ENCODE results near the gene MRPL20.
"Not testable (repeated sequence)": the region's sequence is repeated elsewhere in the genome, so short reads cannot be mapped to it uniquely, and the experiment has no call there.

MRPL20 gene

DNA sequence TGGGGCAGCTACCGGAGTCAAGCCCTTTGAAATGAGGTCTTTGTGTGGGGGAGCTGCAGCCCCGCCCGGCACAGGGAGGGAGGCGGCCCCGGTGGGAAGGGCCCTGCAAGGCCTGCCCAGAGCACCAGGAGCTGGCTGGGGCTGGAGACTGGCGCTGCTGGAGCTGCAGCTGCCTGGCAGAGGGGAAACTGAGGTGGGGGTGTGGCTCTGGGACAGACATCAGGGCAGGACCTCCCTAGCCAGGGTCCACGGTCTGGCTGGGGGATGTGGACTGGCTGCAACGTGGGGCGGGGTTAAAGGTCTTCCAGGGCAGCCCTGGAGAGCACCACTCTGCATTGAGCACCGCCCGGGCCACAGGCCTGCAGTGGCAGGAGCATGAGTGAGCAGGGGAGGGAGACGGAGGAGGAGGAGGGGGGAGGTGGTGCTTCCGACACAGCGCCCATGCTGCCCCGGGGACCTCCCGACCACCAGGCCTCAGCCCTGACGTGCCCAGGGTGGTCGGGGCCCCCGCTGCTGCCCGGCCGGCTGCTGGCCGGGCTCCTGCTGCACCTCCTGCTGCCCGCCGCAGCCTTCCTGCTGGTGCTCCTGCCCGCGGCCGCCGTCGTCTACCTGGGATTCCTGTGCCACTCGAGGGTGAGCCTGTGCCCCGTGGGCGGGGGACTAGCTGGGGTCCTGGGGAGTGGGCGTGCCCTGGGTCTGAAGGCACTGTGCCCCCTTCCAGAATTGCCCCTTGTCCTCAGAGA is 18.8 kb upstream of the MRPL20 start:
- peak in 1 of 3 donors; percentile 9 for DNase-seq

DNA sequence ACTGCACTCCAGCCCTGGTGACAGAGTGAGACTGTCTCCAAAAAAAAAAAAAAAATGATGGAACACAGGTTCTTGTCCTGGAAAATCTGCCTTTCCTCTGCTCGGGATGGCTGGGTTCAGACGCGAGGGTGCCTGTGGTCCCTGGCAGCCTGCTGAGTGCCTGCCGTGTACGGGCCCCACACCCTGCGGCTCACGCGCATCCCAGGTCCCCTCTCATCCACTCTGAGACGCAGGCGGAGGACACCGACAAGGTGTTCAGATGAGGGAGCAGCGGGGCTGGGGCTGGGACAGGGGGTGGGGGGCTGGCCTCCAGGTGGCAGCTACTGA is 18.3 kb upstream of the MRPL20 start:
- no peak for DNase-seq

- no peak for DNase-seq
Measured at GRCh38 chr1:1424707-1425106, 17.6 kb upstream of the MRPL20 start.

DNA sequence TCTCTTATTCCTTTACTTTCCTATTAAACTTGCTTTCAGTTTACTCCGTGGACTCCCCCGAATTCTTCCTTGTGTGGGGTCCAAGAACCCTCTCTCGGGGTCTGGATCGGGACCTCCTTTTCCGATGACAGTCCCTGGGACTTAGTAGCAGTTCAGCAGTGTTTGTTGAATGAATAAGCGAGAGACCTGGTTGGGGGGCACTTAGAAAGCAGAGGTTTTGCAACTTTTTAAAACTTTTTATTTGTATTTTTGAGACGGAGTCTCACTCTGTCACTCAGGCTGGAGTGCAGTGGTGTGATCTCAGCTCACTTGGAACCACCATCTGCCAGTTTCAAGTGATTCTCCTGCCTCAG is 16.1 kb upstream of the MRPL20 start:
- no peak for DNase-seq

- DNase-seq = peak in 1 of 3 donors; percentile 34
Measured at GRCh38 chr1:1422465-1423244, 15.6 kb upstream of the MRPL20 start.

- DNase-seq = no peak
Measured at GRCh38 chr1:1421907-1422464, 14.9 kb upstream of the MRPL20 start.

GRCh38 chr1:1421147-1421906 is 14.2 kb upstream of the MRPL20 start, which contains the start of gene ANKRD65:
TSS of gene ANKRD65 (minus strand) at chr1:1421276. CDS start at chr1:1421005, 271 bp downstream.
- DNase-seq = no peak

DNA sequence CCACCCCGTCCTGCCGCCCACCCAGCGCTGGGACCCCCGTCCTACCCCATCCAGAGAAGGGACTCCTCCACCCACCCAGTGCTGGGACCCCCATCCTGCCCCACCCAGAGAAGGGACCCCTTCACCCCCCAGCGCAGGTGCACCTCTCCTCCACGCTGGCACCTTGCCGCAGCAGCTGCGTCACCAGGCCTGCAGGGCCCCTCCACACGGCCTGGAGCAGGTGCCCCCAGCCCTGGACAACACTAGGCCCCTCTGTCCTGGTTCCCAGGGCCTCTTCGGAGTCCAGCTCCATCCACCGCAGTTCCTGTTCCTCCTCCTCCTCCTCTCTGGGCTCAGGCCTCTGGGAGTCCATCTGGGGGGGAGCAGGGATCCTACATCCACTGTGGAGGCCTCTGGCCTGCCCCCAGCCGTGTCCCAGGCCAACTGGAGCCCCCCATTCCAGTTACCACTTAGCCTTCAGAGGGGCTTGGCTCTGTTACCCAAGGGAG is 13.6 kb upstream of the MRPL20 start:
- DNase-seq = no peak

- DNase-seq = peak; percentile 25 to 70 (median 45)
Measured at GRCh38 chr1:1419813-1420653, 12.9 kb upstream of the MRPL20 start.

DNA sequence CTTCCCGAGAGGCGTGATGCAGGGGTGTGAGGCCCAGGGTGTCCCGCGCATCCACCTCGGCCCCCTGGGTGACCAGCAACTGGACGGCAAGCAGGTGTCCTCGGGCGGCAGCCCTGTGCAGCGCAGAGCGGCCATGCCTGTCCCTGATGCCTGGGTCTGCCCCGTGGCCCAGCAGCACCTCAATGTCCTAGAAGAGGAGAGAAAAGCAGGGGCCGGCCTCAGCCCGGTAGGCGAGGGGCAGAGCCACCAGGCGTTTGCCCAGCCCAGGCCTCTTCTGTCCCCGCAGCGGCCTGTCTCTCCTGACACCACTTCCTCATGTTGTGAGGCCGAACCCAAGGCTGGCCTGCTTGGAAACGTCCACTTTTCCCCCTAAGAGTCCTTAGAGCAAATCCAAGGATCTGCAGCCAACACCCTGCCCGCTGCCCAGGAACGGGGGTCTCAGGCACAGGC is 12.3 kb upstream of the MRPL20 start:
- no peak for DNase-seq

DNA sequence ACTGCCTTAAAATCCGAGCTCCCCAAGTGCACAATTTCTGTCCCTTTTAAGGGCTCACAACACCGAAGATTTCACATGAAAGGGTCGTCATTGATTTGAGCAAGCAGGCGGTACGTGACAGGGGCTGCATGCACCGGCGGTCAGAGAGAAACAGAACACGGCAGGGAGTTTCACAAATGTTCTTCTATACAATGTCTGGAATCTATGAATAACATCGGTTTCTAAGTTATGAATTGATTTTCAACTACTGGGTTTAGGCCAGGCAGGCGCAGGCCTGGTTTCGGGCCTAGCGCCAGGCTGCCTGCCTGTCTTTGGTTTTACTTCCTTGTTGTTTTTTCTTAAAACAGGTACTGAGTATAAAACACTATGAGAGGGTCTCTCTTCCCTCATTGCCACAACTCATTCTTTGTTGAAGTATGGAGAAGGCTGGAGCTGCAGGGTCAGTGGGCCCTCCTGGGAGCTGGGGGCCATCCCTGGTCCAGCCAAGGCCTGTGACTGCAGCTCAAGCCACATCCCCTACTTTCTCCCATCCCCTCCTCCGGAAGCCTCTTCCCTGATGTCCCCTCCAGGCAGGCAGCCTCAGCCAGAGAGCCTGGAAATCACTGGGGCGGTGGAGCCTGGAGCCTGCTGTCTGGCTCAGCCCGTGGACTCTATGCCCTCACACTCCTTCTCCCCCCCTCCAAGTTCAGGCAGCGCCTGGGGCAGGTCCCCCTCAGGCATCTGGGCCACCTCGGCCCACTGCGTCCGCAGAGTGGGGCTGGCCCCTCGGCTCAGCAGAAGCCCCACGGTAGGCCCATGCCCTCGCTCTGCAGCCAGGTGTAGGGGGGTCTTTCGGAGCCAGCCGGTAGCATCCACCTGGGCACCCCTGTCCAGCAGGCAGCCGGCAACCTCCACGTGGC is 11.6 kb upstream of the MRPL20 start:
- DNase-seq = no peak

DNA sequence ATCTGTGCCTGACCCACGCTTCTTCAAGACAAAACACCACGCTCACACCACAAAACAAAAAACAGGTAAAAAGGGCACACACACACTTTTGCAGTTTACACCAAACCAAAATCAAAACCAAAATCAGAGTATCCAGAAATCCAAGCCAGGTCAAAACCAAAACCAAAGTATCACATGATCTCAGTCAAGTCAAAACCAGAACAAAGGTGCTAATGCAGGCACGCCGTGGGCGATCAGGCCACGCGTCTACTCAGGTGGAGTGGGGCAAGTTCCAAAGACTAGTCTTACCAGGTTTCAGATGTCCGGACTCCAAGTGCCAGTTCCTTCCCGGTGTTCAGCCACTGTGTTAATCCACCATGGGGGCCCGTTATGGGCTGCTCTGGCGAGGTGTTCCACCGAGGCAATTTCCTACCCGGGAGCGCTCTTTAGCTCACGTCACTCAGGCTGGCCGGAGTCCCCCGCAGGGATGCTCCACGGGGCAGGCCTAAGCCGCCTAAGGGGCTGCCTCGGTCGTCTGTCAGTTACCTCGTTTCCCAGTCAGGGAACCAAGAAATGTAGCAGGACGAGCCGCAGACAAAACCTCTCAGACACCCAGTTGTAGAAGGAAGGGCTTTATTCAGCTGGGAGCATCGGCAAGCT is 10.9 kb upstream of the MRPL20 start:
- DNase-seq = not testable (repeated sequence)

- DNase-seq = not testable (repeated sequence)
Measured at GRCh38 chr1:1417396-1417795, 10.3 kb upstream of the MRPL20 start.

- no peak for DNase-seq
Measured at GRCh38 chr1:1415751-1416150, 8.7 kb upstream of the MRPL20 start.

- not testable (repeated sequence) for DNase-seq
Measured at GRCh38 chr1:1412311-1412902, 5.3 kb upstream of the MRPL20 start.

- no peak for DNase-seq
Measured at GRCh38 chr1:1411626-1412025, 4.5 kb upstream of the MRPL20 start.

- DNase-seq = not testable (repeated sequence)
Measured at GRCh38 chr1:1410238-1410637, 3.1 kb upstream of the MRPL20 start.

GRCh38 chr1:1407636-1408318 is 684 bp upstream of the MRPL20 start:
- DNase-seq = peak; percentile 42 to 55 (median 54)

GRCh38 chr1:1406101-1406820 is 832 bp downstream of the MRPL20 start:
- DNase-seq = no peak

Measured in suppressor macrophage treated with lipopolysaccharide for 1 hour (primary cell).